HepG2 (cell line): ENCODE results near the gene NTM. TPM values are rescaled to one million over a fixed set of nuclear protein-coding genes. Genes with fewer than 3 reads are reported as not detected.

Experiments
- ATAC-seq: fragments of 200-7000 bp; cut with Tn5 transposase; 3 replicates; pipeline ENCODE4 v1.9.1; 2020; ENCODE audit warnings: mild to moderate bottlenecking, moderate library complexity
- BruUV-seq: library from RNA; stranded (reverse); fragments of 400-500 nt; replicated peaks from 2 replicates; lab custom pipeline; 2021; lab: Mats Ljungman, UMichigan
- CTCF ChIA-PET: fragments of 300-600 bp; formaldehyde crosslinking; extraction: SDS; loops from one replicate; lab custom pipeline; 2021; ENCODE audit warnings: low total read pairs, inconsistent platforms, low intra/inter-chr PET ratio; lab: Yijun Ruan, JAX
- POLR2A ChIA-PET: fragments of 350-600 bp; sonication (Branson Sonifier 250); formaldehyde crosslinking; loops from one replicate; lab custom pipeline; 2020; ENCODE audit warnings: antibody characterized with exemption, inconsistent platforms; lab: Yijun Ruan, JAX
- DNase-seq: peaks from one replicate; pipeline ENCODE4 v3.0.0-alpha.2; 2015; ENCODE audit warnings: low spot score
- FAIRE-seq: peaks from 3 replicates; lab custom pipeline; 2011; peaks lifted over from hg19 to GRCh38; lab: Jason Lieb, UNC
- H2AFZ ChIP-seq: one replicate; pipeline ENCODE4 v1.6.1; 2011; ENCODE audit warnings: low read length, inconsistent platforms
- H3K27ac ChIP-seq: fragments of 300-600 bp; 3 replicates; pipeline ENCODE4 v1.8.0; 2011; ENCODE audit warnings: mixed run types, mild to moderate bottlenecking, mixed read lengths, low read length, inconsistent platforms; ENCODE audit not compliant: insufficient read depth; ENCODE audit errors: extremely low read length
- H3K27me3 ChIP-seq, 2 experiments: fragments of 200-600 bp in 1 of 2; 2 replicates in 1 of 2; 3 replicates in 1 of 2; pipeline versions ENCODE4 v1.6.0 to v1.8.0; 2011; ENCODE audit warnings: low read length in 2 of 2, mild to moderate bottlenecking in 2 of 2, moderate library complexity in 2 of 2, inconsistent platforms in 1 of 2; ENCODE audit not compliant: insufficient read depth in 2 of 2, control insufficient read depth in 1 of 2
- H3K36me3 ChIP-seq, 2 experiments: fragments of 200-600 bp in 1 of 2; replicated peaks in 1 of 2; 2 replicates in 1 of 2; 3 replicates in 1 of 2; pipeline versions ENCODE4 v1.5.1 to v1.8.0; 2011; ENCODE audit warnings: low read length in 2 of 2, inconsistent platforms in 1 of 2; ENCODE audit not compliant: insufficient read depth in 2 of 2, control insufficient read depth in 1 of 2
- H3K4me1 ChIP-seq: 2 replicates; pipeline ENCODE4 v1.5.1; 2012; ENCODE audit warnings: low read length, inconsistent platforms; ENCODE audit not compliant: insufficient read depth
- H3K4me2 ChIP-seq: 2 replicates; pipeline ENCODE4 v1.6.0; 2011; ENCODE audit warnings: low read depth, low read length, inconsistent platforms
- H3K4me3 ChIP-seq, 3 experiments: fragments of 200-600 bp in 1 of 3; sonication (generic), shearing (Covaris generic) in 1 of 3; replicated peaks in 1 of 3; 2 replicates each; pipeline ENCODE4 v1.5.1; 2011 to 2016; ENCODE audit warnings: low read length in 3 of 3, inconsistent platforms in 2 of 3, low read depth in 2 of 3, mild to moderate bottlenecking in 2 of 3, control low read depth in 1 of 3, mixed read lengths in 1 of 3; ENCODE audit not compliant: insufficient read depth in 1 of 3
- H3K79me2 ChIP-seq: one replicate; pipeline ENCODE4 v1.6.1; 2011; ENCODE audit warnings: low read length, inconsistent platforms; ENCODE audit not compliant: insufficient read depth
- H3K9ac ChIP-seq: 2 replicates; pipeline ENCODE4 v1.6.0; 2011; ENCODE audit warnings: mild to moderate bottlenecking, low read depth, low read length, inconsistent platforms; ENCODE audit not compliant: insufficient read depth
- H3K9me3 ChIP-seq: 2 replicates; pipeline ENCODE4 v1.5.1; 2012; ENCODE audit warnings: mild to moderate bottlenecking, low read length
- H4K20me1 ChIP-seq: 2 replicates; pipeline ENCODE4 v1.6.0; 2011; ENCODE audit warnings: inconsistent platforms, mild to moderate bottlenecking, low read length, moderate library complexity; ENCODE audit not compliant: insufficient read depth
- CEBPB ChIP-seq: IDR thresholded peaks from 2 replicates; pipeline ENCODE4 v1.6.1; 2011; ENCODE audit warnings: low read depth, low read length, improper control_type of control experiment, borderline replicate concordance
- GATAD2A ChIP-seq: IDR thresholded peaks from 2 replicates; pipeline ENCODE4 v1.6.1; 2016
- HDAC6 ChIP-seq: fragments of 200-600 bp; sonication (generic); IDR thresholded peaks from 2 replicates; pipeline ENCODE4 v1.7.0; 2017; ENCODE audit warnings: mild to moderate bottlenecking, antibody characterized with exemption, low read length, low read depth
- MLX ChIP-seq: IDR thresholded peaks from 2 replicates; pipeline ENCODE4 v1.6.1; 2016
- RBAK ChIP-seq: sonication (generic); formaldehyde crosslinking; IDR thresholded peaks from 2 replicates; pipeline ENCODE4 v1.5.1; 2020; ENCODE audit warnings: mild to moderate bottlenecking, missing genetic modification reagents
- RFXAP ChIP-seq: sonication (generic); formaldehyde crosslinking; IDR thresholded peaks from 2 replicates; pipeline ENCODE4 v1.4.0; 2020; ENCODE audit warnings: missing genetic modification reagents, borderline replicate concordance
- SNAPC5 ChIP-seq: sonication (generic); formaldehyde crosslinking; IDR thresholded peaks from 2 replicates; pipeline ENCODE4 v1.8.1; 2023; ENCODE audit warnings: mild to moderate bottlenecking, missing genetic modification reagents, borderline replicate concordance
- ZNF24 ChIP-seq: fragments of 450-650 bp; IDR thresholded peaks from 2 replicates; pipeline ENCODE4 v1.6.1; 2017; ENCODE audit warnings: antibody characterized with exemption, mild to moderate bottlenecking
- ZNF431 ChIP-seq: sonication (generic); formaldehyde crosslinking; IDR thresholded peaks from 2 replicates; pipeline ENCODE4 v1.9.0; 2022; ENCODE audit warnings: missing genetic modification reagents, low read depth, mild to moderate bottlenecking, borderline replicate concordance
- ZNF563 ChIP-seq: sonication (generic); formaldehyde crosslinking; IDR thresholded peaks from 2 replicates; pipeline ENCODE4 v1.8.0; 2022; ENCODE audit warnings: mild to moderate bottlenecking, moderate library complexity, missing genetic modification reagents
- ZNF83 ChIP-seq: sonication (generic); formaldehyde crosslinking; IDR thresholded peaks from 2 replicates; pipeline ENCODE4 v1.4.0; 2020; ENCODE audit warnings: missing genetic modification reagents, mild to moderate bottlenecking, borderline replicate concordance
- ZSCAN12 ChIP-seq: sonication (generic); formaldehyde crosslinking; IDR thresholded peaks from 2 replicates; pipeline ENCODE4 v1.9.0; 2021; ENCODE audit warnings: mild to moderate bottlenecking, missing genetic modification reagents
- WGBS: methylation state at CpG from one replicate; pipeline ENCODE4 v1.1.6; 2017; ENCODE audit warnings: low lambda C conversion rate; 5-methylcytosine and 5-hydroxymethylcytosine counted together
- in situ Hi-C: cut with HindIII; loops from 2 replicates; pipeline ENCODE4 v1.10.0; 2017; ENCODE audit warnings: low pct_unique_long_range_greater_than_20kb; ENCODE audit not compliant: extremely low pct_ligation_motif_present
- intact Hi-C: fragments of 100-400 bp; cut with micrococcal nuclease; formaldehyde crosslinking; loops from one replicate; pipeline ENCODE4 v1.10.0; 2022; ENCODE audit not compliant: unreplicated experiment
- polyA plus RNA-seq, 8 experiments: library from polyadenylated mRNA; depleted of rRNA in 3 of 8; stranded (reverse) in 7 of 8; unstranded in 1 of 8; fragments of >200 nt; fragmentation: Illumina TruSeq in 4 of 8; extraction: Trizol in 4 of 8; gene quantifications; 2 replicates each; pipeline versions ENCODE4 v1.2.1 to v1.2.3, GENCODE V29; 2011 to 2016; ENCODE audit warnings: low read depth in 4 of 8, missing spikeins in 1 of 8, mixed read lengths in 1 of 8; ENCODE audit not compliant: insufficient read depth in 1 of 8
- total RNA-seq, 5 experiments: library from RNA; depleted of rRNA; stranded (reverse); fragments of >200 nt; fragmentation: Illumina TruSeq; extraction: Trizol; gene quantifications; 2 replicates each; pipeline ENCODE4 v1.2.3, GENCODE V29; 2016; ENCODE audit warnings: low read depth in 1 of 5

Gene NTM
- total and polyA plus RNA-seq, 2 of the 13 experiments (the other 11 are each of a cell fraction or from before 2014, with no cell fraction given), result not detected

- DNase-seq (no peak), ATAC-seq (no peak), FAIRE-seq (no peak)
- BruUV-seq, result no TSS peak
- WGBS, result 24% methylated on average over 5 of the region's 5 CpGs
- CTCF ChIA-PET, result no interaction called here
- Histone ChIP-seq H3K4me1 (no peaks in the 10 kb centered on the region), H2AFZ (no peak overlapping the region), H3K27ac (no peak overlapping the region), H3K9ac (no peak overlapping the region), H3K4me3 (no peak overlapping the region), H3K4me2 (no peak overlapping the region), H3K79me2 (no peaks in the 10 kb centered on the region), H4K20me1 (no peaks in the 10 kb centered on the region), H3K36me3 (no peaks in the 10 kb centered on the region), H3K27me3 (no peaks in the 10 kb centered on the region; a peak in 1 of 5 replicates), H3K9me3 (no peaks in the 10 kb centered on the region)
- intact Hi-C loops, result no loop called here
- POLR2A ChIA-PET, result no interaction called here
- in situ Hi-C loops, result no loop called here
- TF ChIP-seq ZSCAN12 (CRISPR knock-in tag), result no peak
- no peak for TF ChIP-seq RBAK
- TF ChIP-seq ZNF83 (CRISPR knock-in tag), result no peak
- no peak for TF ChIP-seq MLX (CRISPR knock-in tag)
- no peak for TF ChIP-seq ZNF431 (CRISPR knock-in tag)
- TF ChIP-seq ZNF563 (CRISPR knock-in tag), result no peak
- TF ChIP-seq SNAPC5 (CRISPR knock-in tag), result no peak
- TF ChIP-seq ZNF24, result no peak
- no peak for TF ChIP-seq HDAC6
- no peak for TF ChIP-seq CEBPB
- TF ChIP-seq RFXAP (CRISPR knock-in tag), result no peak
- TF ChIP-seq GATAD2A (CRISPR knock-in tag), result no peak
Observed at GRCh38 chr11:131903074-131903473, 532.7 kb downstream of the NTM start.
